ENCODE results near the gene NISCH. TPM values are rescaled to one million over a fixed set of nuclear protein-coding genes. Genes with fewer than 3 reads are reported as not detected.

Gene NISCH
- total RNA-seq, 1 experiment from 2014 or later, result 104 TPM

- no peaks in the 10 kb centered on the region for H3K9me3 ChIP-seq (ENCODE audit: control insufficient read depth, low read depth, low read length)
- H3K79me2 ChIP-seq (ENCODE audit: insufficient read depth, low read length), result no peaks in the 10 kb centered on the region
- H3K4me1 Mint-ChIP-seq, result peaks cover 4 to 8% of the 10 kb centered on the region in 2 experiments; a peak in 3 of 4 replicates
- H2BK20ac ChIP-seq (ENCODE audit: low read depth, low read length, poor library complexity, severe bottlenecking), result no peak overlapping the region
- no CpG with 5 or more reads among the region's 12 CpGs for WGBS (ENCODE audit: extremely low coverage, insufficient read length, low lambda C conversion rate)
- H2BK15ac ChIP-seq (ENCODE audit: low read depth, low read length), result no peak overlapping the region
- H3K4me2 ChIP-seq (ENCODE audit: insufficient read depth, insufficient read length, low read length), result no peak overlapping the region
- no peak overlapping the region for H3K18ac ChIP-seq (ENCODE audit: insufficient read length, low read depth, low read length)
- DNase-seq, result no peak
- no peaks in the 10 kb centered on the region for H3K23me2 ChIP-seq (ENCODE audit: insufficient read length, low read depth, low read length, poor library complexity, severe bottlenecking)
- no peak overlapping the region for H4K91ac ChIP-seq (ENCODE audit: insufficient read length, low read depth, low read length)
- H3T11ph ChIP-seq (ENCODE audit: low read length), result no peak overlapping the region
- H4K8ac ChIP-seq (replicated peaks; ENCODE audit: insufficient read length, low read depth, low read length), result no peak overlapping the region
- H2AK5ac ChIP-seq (ENCODE audit: insufficient read length, low read length), result no peak overlapping the region
- H3K4me1 ChIP-seq (ENCODE audit: insufficient read depth, low read length), result no peaks in the 10 kb centered on the region
- no peak overlapping the region for H3K4me3 Mint-ChIP-seq
- H3K9me3 Mint-ChIP-seq, result no peaks in the 10 kb centered on the region
- no peak overlapping the region for H3K23ac ChIP-seq (ENCODE audit: insufficient read length, low read depth, low read length)
- no peak overlapping the region for H3K14ac ChIP-seq (ENCODE audit: insufficient read depth, low read length)
- no peak overlapping the region for H2BK5ac ChIP-seq (ENCODE audit: insufficient read length, low read length)
- H3K9ac ChIP-seq (ENCODE audit: extremely low read depth, insufficient read length, low read length), result no peak overlapping the region
- H2AFZ ChIP-seq (ENCODE audit: low read length), result no peak overlapping the region
- no peak overlapping the region for H4K5ac ChIP-seq (ENCODE audit: insufficient read length, low read depth, low read length)
- no peaks in the 10 kb centered on the region for H3K27me3 ChIP-seq (ENCODE audit: insufficient read depth, low read length)
- no peak overlapping the region for H3K27ac ChIP-seq (ENCODE audit: insufficient read length, low read depth, low read length)
- no peak overlapping the region for H2BK120ac ChIP-seq (ENCODE audit: low read depth, low read length, poor library complexity, severe bottlenecking)
- H3K27ac Mint-ChIP-seq, result peak overlapping the region in 1 of 3 experiments; percentile 83; a peak in 3 of 7 replicates
- H3K79me1 ChIP-seq (ENCODE audit: insufficient read depth, low read depth, low read length, poor library complexity, severe bottlenecking), result no peaks in the 10 kb centered on the region
- H3K27me3 Mint-ChIP-seq (ENCODE audit: low read depth), result 0 out of 2 replicates have a peak, but pooled peaks cover 2% of the 10 kb centered on the region
- TF ChIP-seq, protein P1, sequence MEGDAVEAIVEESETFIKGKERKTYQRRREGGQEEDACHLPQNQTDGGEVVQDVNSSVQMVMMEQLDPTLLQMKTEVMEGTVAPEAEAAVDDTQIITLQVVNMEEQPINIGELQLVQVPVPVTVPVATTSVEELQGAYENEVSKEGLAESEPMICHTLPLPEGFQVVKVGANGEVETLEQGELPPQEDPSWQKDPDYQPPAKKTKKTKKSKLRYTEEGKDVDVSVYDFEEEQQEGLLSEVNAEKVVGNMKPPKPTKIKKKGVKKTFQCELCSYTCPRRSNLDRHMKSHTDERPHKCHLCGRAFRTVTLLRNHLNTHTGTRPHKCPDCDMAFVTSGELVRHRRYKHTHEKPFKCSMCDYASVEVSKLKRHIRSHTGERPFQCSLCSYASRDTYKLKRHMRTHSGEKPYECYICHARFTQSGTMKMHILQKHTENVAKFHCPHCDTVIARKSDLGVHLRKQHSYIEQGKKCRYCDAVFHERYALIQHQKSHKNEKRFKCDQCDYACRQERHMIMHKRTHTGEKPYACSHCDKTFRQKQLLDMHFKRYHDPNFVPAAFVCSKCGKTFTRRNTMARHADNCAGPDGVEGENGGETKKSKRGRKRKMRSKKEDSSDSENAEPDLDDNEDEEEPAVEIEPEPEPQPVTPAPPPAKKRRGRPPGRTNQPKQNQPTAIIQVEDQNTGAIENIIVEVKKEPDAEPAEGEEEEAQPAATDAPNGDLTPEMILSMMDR (conservative IDR thresholded peaks at IDR 0.05), result no peak
- H3K56ac ChIP-seq (ENCODE audit: insufficient read length, low read depth, low read length), result no peak overlapping the region
- no peak overlapping the region for H2BK12ac ChIP-seq (ENCODE audit: insufficient read length, low read depth, low read length)
- no peak overlapping the region for H3K4ac ChIP-seq (ENCODE audit: low read depth, low read length)
- H4K20me1 ChIP-seq (ENCODE audit: control insufficient read depth, insufficient read depth, insufficient read length), result no peaks in the 10 kb centered on the region
- no peaks in the 10 kb centered on the region; a peak in 1 of 7 replicates for H3K36me3 Mint-ChIP-seq (ENCODE audit: insufficient read depth in 1 of 3, low read depth in 3 of 3)
These were observed 15.2 kb upstream of the NISCH start for GRCh38 chr3:52440249-52440551.

All from H9 (cell line).